Measurements from ENCODE around the gene RAVER1. TPM values are rescaled to one million over a fixed set of nuclear protein-coding genes. Genes with fewer than 3 reads are reported as not detected.

Gene RAVER1
- total and polyA plus RNA-seq, 2 of the 13 experiments (the other 11 are each of a cell fraction or from before 2014, with no cell fraction given) = 3.6 to 7.9 TPM

DNA sequence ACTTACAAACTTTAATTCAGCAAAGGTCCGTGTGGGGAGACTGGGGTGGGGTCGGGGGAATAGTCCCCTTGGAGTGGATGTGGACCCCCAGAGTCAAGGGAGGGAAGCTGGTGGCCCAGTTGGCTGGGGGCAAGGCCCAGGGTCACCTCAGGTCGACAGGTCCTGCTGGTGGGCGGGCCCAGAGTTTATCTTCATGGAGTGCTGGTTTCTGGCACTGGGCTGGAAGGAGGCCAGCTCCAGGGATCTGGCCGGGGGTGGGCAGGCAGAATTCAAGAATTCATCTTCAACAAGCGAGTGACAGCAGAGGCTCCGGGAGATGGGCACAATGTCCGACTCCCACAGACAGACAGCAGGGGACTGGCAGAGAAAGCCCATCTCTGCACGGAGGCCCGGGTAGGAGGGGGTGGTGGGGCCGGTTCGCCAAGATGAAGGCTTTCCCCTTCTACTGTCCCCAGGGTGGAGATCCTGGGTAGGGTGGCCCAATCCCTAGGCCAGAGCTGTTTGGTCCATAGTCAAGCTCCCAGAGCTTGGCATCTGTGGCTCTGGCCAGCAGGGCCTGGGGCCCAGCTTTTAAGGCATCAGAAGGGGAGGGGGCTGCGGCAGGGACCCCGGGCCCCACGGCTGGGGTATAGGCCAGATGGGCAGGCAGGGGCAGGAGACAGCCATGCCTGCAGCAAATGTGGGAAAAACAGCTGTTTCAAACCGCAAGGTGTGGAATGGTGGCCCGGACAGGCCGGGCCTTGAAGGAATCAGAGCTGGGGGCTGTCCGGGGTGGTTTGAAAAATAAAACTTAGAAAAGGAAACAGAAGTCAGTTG lies 16.9 kb downstream of the RAVER1 start:
- H3K36me3 ChIP-seq (replicated peaks in 1 of 2; ENCODE audit: control insufficient read depth in 1 of 2, insufficient read depth in 2 of 2, low read length in 2 of 2) = peaks cover 13 to 35% of the 10 kb centered on the region in 2 experiments
- H4K20me1 ChIP-seq (ENCODE audit: insufficient read depth, low read length) = no peaks in the 10 kb centered on the region; the same call in 1 of the 2 replicates
- H3K27me3 ChIP-seq (ENCODE audit: control insufficient read depth in 1 of 2, insufficient read depth in 2 of 2, low read length in 2 of 2) = no peaks in the 10 kb centered on the region; a peak in 1 of 5 replicates
- peaks cover 17% of the 10 kb centered on the region for H3K4me1 ChIP-seq (ENCODE audit: insufficient read depth, low read length)
- H3K27ac ChIP-seq (ENCODE audit: extremely low read length, insufficient read depth, low read length) = no peak overlapping the region
- H3K9me3 ChIP-seq (ENCODE audit: low read length) = no peaks in the 10 kb centered on the region
- H3K79me2 ChIP-seq (ENCODE audit: insufficient read depth, low read length) = peaks cover 5% of the 10 kb centered on the region
- in situ Hi-C loops (cut with HindIII; ENCODE audit: extremely low pct_ligation_motif_present, low pct_unique_long_range_greater_than_20kb) = no loop called here
- peak overlapping the region; percentile 88; the same call in 1 of the 2 replicates for H3K4me2 ChIP-seq (ENCODE audit: low read depth, low read length)
- TSS peak; percentile 33 for BruUV-seq (replicated peaks)
- FAIRE-seq (no peak), ATAC-seq (peak; percentile 15), DNase-seq (ENCODE audit: low spot score) (no peak)
- intact Hi-C loops (cut with micrococcal nuclease; ENCODE audit: unreplicated experiment) = no loop called here
- H3K9ac ChIP-seq (ENCODE audit: insufficient read depth, low read depth, low read length) = no peak overlapping the region
- peak; percentile 17; the same call in 1 of the 2 replicates for TF ChIP-seq POLR2AphosphoS2 (IDR thresholded peaks at IDR 0.05; ENCODE audit: low read depth, low read length)
- peak; percentile 3; the same call in 1 of the 2 replicates for TF ChIP-seq HIVEP1 (CRISPR knock-in tag; IDR thresholded peaks at IDR 0.05)
- peak; percentile 3; the same call in 1 of the 2 replicates for TF ChIP-seq IRX3 (CRISPR knock-in tag; IDR thresholded peaks at IDR 0.05; ENCODE audit: borderline replicate concordance, low read depth)
- TF ChIP-seq ZNF781 (CRISPR knock-in tag; IDR thresholded peaks at IDR 0.05; ENCODE audit: borderline replicate concordance, not compliant biosample characterization) = no peak
- WGBS (ENCODE audit: low lambda C conversion rate) = 88% methylated on average over 16 of the region's 19 CpGs
- H3K4me3 ChIP-seq (replicated peaks in 1 of 3; ENCODE audit: insufficient read depth in 1 of 3, low read depth in 2 of 3, low read length in 3 of 3) = no peak overlapping the region; a peak in 1 of 6 replicates
- ChIA-PET CTCF (ENCODE audit: low intra/inter-chr PET ratio, low total read pairs) (no interaction called here), POLR2A (interaction anchor here (1.3 to 5.1 kb wide), 4 partner anchors 16 to 64 kb away, joined by 3 to 24 read pairs (median 4); partner anchors contain the start of genes ICAM4, RAVER1 and TYK2)
- no peak overlapping the region for H2AFZ ChIP-seq (ENCODE audit: low read length)

Measured in HepG2 (cell line).